ENCODE data around the gene TRPM3. TPM values are rescaled to one million over a fixed set of nuclear protein-coding genes. Genes with fewer than 3 reads are reported as not detected.

Gene TRPM3
- total and polyA plus RNA-seq, 10 donors, result 0.02 to 6.7 (median 1.6) TPM

GRCh38 chr9:71136696-71137095 lies 15.3 kb upstream of the TRPM3 start:
- no peak overlapping the region for H3K4me3 ChIP-seq
- no peak for DNase-seq
- WGBS, 5 donors, result 68 to 79% (median 73%) methylated on average over 6 of the region's 6 CpGs
- H3K9me3 ChIP-seq, result no peaks in the 10 kb centered on the region
- H3K4me1 ChIP-seq, result no peaks in the 10 kb centered on the region
- no peaks in the 10 kb centered on the region for H3K36me3 ChIP-seq
- H3K27ac ChIP-seq, result peak overlapping the region in 1 of 8 donors; percentile 35
- no peak for TF ChIP-seq POLR2AphosphoS5 (IDR thresholded peaks at IDR 0.05)
- no peak for TF ChIP-seq POLR2A (IDR thresholded peaks at IDR 0.05)
- TF ChIP-seq CTCF (IDR thresholded peaks at IDR 0.05 in 8 of 11, conservative IDR thresholded peaks at IDR 0.05 in 3 of 11), result no peak
- H3K27me3 ChIP-seq (replicated peaks in 1 of 7), result no peaks in the 10 kb centered on the region
- intact Hi-C loops (cut with DNase I; ENCODE audit: low total_unique reads), result no loop called here

- Histone ChIP-seq H3K27me3 (replicated peaks in 1 of 7) (no peaks in the 10 kb centered on the region), H3K27ac (no peak overlapping the region), H3K4me3 (no peak overlapping the region), H3K9me3 (no peaks in the 10 kb centered on the region), H3K36me3 (no peaks in the 10 kb centered on the region), H3K4me1 (no peaks in the 10 kb centered on the region)
- no peak for DNase-seq
- intact Hi-C loops (cut with DNase I; ENCODE audit: low total_unique reads), result no loop called here
- TF ChIP-seq POLR2AphosphoS5 (IDR thresholded peaks at IDR 0.05) (no peak), CTCF (IDR thresholded peaks at IDR 0.05 in 8 of 11, conservative IDR thresholded peaks at IDR 0.05 in 3 of 11) (no peak), POLR2A (IDR thresholded peaks at IDR 0.05) (no peak)
- WGBS, 5 donors, result 47 to 74% (median 63%) methylated on average over 3 of the region's 3 CpGs
Observed at GRCh38 chr9:71131145-71131544, 9.7 kb upstream of the TRPM3 start.

- WGBS, 5 donors, result 94 to 99% (median 95%) methylated on average over 4 of the region's 4 CpGs
- intact Hi-C loops (cut with DNase I; ENCODE audit: low total_unique reads), result no loop called here
- Histone ChIP-seq H3K4me3 (no peak overlapping the region), H3K27ac (no peak overlapping the region), H3K4me1 (no peaks in the 10 kb centered on the region), H3K36me3 (no peaks in the 10 kb centered on the region), H3K9me3 (no peaks in the 10 kb centered on the region), H3K27me3 (replicated peaks in 1 of 7) (no peaks in the 10 kb centered on the region)
- DNase-seq, result no peak
- TF ChIP-seq POLR2AphosphoS5 (IDR thresholded peaks at IDR 0.05), result no peak
- no peak for TF ChIP-seq CTCF (IDR thresholded peaks at IDR 0.05 in 8 of 11, conservative IDR thresholded peaks at IDR 0.05 in 3 of 11)
- TF ChIP-seq POLR2A (IDR thresholded peaks at IDR 0.05), result no peak
Observed at GRCh38 chr9:71130521-71130920, 9.1 kb upstream of the TRPM3 start.

- Histone ChIP-seq H3K4me1 (no peaks in the 10 kb centered on the region), H3K27ac (no peak overlapping the region), H3K4me3 (no peak overlapping the region), H3K36me3 (no peaks in the 10 kb centered on the region), H3K9me3 (no peaks in the 10 kb centered on the region), H3K27me3 (replicated peaks in 1 of 7) (no peaks in the 10 kb centered on the region)
- 66 to 89% (median 83%) methylated on average over 2 of the region's 2 CpGs for WGBS, 5 donors
- no peak for TF ChIP-seq POLR2A (IDR thresholded peaks at IDR 0.05)
- TF ChIP-seq CTCF (IDR thresholded peaks at IDR 0.05 in 8 of 11, conservative IDR thresholded peaks at IDR 0.05 in 3 of 11), result no peak
- TF ChIP-seq POLR2AphosphoS5 (IDR thresholded peaks at IDR 0.05), result no peak
- DNase-seq, result no peak
- intact Hi-C loops (cut with DNase I; ENCODE audit: low total_unique reads), result no loop called here
Observed at GRCh38 chr9:71128796-71129195, 7.4 kb upstream of the TRPM3 start.

All from spleen (tissue), 11 donors.